ENCODE measurements around the gene ECSCR. TPM values are rescaled to one million over a fixed set of nuclear protein-coding genes. Genes with fewer than 3 reads are reported as not detected.
"Not testable (repeated sequence)": the region's sequence is repeated elsewhere in the genome, so short reads cannot be mapped to it uniquely, and the experiment has no call there.

ECSCR gene
- polyA plus RNA-seq, 1 donor, result 29.8 TPM

- no peak for DNase-seq (ENCODE audit: low read depth)
Measured at GRCh38 chr5:139413963-139414362, 48.6 kb downstream of the ECSCR start.

GRCh38 chr5:139413153-139413552 is 49.4 kb downstream of the ECSCR start:
- no peak for DNase-seq (ENCODE audit: low read depth)

- DNase-seq (ENCODE audit: low read depth), result no peak
Measured at GRCh38 chr5:139410993-139411828, 51.3 kb downstream of the ECSCR start.

- DNase-seq (ENCODE audit: low read depth), result no peak
Measured at GRCh38 chr5:139410121-139410992, 52.2 kb downstream of the ECSCR start.

- not testable (repeated sequence) for DNase-seq (ENCODE audit: low read depth)
Measured at GRCh38 chr5:139409116-139409515, 53.4 kb downstream of the ECSCR start.

DNA sequence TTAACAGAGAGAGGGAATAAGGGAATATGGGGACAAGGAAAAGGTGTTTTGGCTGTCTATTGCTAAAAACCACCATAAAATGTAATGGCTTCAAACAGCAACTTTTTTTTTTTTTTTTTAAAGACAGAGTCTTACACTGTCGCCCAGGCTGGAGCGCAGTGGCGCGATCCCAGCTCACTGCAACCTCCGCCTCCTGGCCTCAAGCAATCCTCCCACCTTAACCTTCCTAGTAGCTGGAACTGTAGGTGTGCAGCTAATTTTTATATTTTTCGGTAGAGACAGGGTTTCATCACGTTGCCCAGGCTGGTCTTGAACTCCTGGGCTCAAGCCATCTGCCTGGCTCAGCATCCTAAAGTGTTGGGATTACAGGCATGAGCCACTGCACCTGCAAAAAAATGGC is 54.4 kb downstream of the ECSCR start:
- no peak for DNase-seq (ENCODE audit: low read depth)

DNA sequence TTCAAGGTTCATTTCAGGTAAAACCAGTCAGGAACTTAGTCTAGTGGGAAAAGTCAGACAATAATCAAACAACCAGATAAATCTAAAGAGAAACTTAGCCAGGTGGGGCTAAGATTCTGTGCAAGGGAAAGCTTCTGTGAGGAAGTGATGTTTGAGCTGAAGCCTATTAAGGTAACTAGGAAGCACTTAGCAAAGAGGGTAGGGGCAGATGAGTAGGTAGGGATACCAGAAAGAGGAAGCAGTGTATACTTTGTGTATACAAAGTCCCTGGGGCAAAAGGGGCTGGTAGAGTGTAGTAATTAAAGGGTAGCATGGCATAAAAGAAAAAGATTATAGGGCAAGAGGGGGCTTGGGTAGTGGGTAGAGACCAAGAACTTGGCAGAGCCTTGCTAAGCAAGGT is 55.0 kb downstream of the ECSCR start:
- DNase-seq (ENCODE audit: low read depth), result no peak

- no peak for DNase-seq (ENCODE audit: low read depth)
Measured at GRCh38 chr5:139406963-139407362, 55.6 kb downstream of the ECSCR start.

- DNase-seq (ENCODE audit: low read depth), result no peak
Measured at GRCh38 chr5:139404484-139404840, 58.1 kb downstream of the ECSCR start.

GRCh38 chr5:139403787-139404483 is 58.6 kb downstream of the ECSCR start, which contains the start of gene SPATA24:
Gene SPATA24 (minus strand): TSS chr5:139404089. CDS start chr5:139404060, 29 bp downstream.
- peak; percentile 88 for DNase-seq (ENCODE audit: low read depth)

DNA sequence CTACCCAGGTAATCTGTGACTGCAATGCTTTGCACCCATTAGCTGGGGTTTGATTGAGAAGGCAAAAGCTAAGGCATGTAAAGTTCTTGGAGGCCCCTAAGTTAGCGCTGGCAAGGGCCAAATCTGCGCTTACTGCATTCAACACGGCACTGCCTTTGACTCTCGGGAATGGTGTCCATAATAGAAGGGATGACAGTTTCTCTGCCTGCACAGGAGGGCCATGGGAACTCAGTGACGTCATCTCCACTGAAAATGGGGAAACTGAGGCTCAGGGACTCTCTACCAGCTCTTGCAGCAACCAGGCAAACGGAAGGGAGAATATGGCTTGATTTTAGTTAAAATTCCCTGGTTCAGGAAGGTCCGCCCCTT is 59.1 kb downstream of the ECSCR start:
- no peak for DNase-seq (ENCODE audit: low read depth)

GRCh38 chr5:139402561-139403158 is 59.9 kb downstream of the ECSCR start:
- no peak for DNase-seq (ENCODE audit: low read depth)

GRCh38 chr5:139401546-139401945 is 61.0 kb downstream of the ECSCR start:
- no peak for DNase-seq (ENCODE audit: low read depth)

DNA sequence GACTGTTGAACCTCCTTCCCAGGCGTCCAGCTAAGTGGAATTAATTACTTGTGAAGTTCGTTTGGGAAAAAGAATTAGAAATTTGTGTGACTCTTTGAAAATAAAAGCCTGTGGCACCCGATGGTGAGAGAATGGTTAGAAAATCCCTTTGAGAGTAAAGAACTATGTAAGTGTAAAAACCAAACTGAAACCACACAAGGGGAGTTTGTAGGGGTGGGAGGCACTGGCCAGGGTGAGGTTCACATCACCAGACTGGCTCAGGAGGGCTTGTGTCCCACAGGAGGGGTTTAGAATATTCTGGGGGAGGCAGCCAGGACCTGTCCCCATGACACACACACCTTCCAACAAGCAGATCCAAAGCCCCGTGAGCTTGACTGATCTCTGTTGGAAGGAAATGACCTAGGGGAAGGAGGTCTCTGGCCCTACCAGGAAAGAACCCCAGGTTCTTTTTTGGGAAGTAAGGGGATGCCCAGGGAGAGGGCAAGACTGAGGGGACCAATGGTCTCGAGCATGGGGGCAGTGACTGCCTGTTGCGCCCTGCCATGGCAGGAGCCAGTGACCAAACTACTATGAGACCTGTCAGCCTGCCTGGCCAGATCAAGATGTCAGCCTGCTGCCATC is 62.9 kb downstream of the ECSCR start:
- DNase-seq (ENCODE audit: low read depth), result no peak

Other genes starting within 250 kb of the ECSCR start
- gene MATR3, start 169.0 kb downstream of the ECSCR start, polyA plus RNA-seq (ENCODE audit: insufficient read length), result 271 TPM
- gene PAIP2, start 120.9 kb downstream of the ECSCR start, polyA plus RNA-seq (ENCODE audit: insufficient read length), result 104 TPM
- 0.28 TPM for gene SLC23A1, start 79.4 kb downstream of the ECSCR start, polyA plus RNA-seq (ENCODE audit: insufficient read length)
- gene MZB1, start 72.8 kb downstream of the ECSCR start, polyA plus RNA-seq (ENCODE audit: insufficient read length), result 0.52 TPM
- gene PROB1, start 67.6 kb downstream of the ECSCR start, polyA plus RNA-seq (ENCODE audit: insufficient read length), result 42.6 TPM
- gene SPATA24, start 58.7 kb downstream of the ECSCR start, polyA plus RNA-seq (ENCODE audit: insufficient read length), result 10.0 TPM
- 22.1 TPM for gene DNAJC18, start 23.2 kb downstream of the ECSCR start, polyA plus RNA-seq (ENCODE audit: insufficient read length)
- not detected for gene SMIM33, start 8.3 kb upstream of the ECSCR start, polyA plus RNA-seq (ENCODE audit: insufficient read length)
- gene STING1, start 20.0 kb upstream of the ECSCR start, polyA plus RNA-seq (ENCODE audit: insufficient read length), result 26.4 TPM
- 132 TPM for gene UBE2D2, start 98.6 kb upstream of the ECSCR start, polyA plus RNA-seq (ENCODE audit: insufficient read length)
- gene CXXC5, start 185.6 kb upstream of the ECSCR start, polyA plus RNA-seq (ENCODE audit: insufficient read length), result 82.3 TPM